Loucy (cell line): Measurements from ENCODE around the gene MYOZ3.

Experiments used
- H2AFZ ChIP-seq: fragments of 200-600 bp; sonication (generic); 2 replicates; pipeline ENCODE4 v1.6.0; 2016; ENCODE audit warnings: antibody characterized with exemption, mild to moderate bottlenecking, low read length, moderate library complexity
- H3F3A ChIP-seq: fragments of 200-600 bp; 2 replicates; pipeline ENCODE4 v1.6.0; 2016; ENCODE audit warnings: antibody characterized with exemption, low read depth, mild to moderate bottlenecking
- H3K27me3 ChIP-seq: fragments of 200-600 bp; sonication (generic); 2 replicates; pipeline ENCODE4 v1.6.1; 2014; ENCODE audit warnings: low read length, mild to moderate bottlenecking; ENCODE audit not compliant: insufficient read depth, poor library complexity, severe bottlenecking
- H3K36me3 ChIP-seq: fragments of 200-600 bp; sonication (generic); 2 replicates; pipeline ENCODE4 v1.6.1; 2016; ENCODE audit warnings: low read length; ENCODE audit not compliant: insufficient read depth
- H3K4me1 ChIP-seq: fragments of 200-600 bp; sonication (generic); 2 replicates; pipeline ENCODE4 v1.5.1; 2014; ENCODE audit warnings: low read length, mild to moderate bottlenecking; ENCODE audit not compliant: insufficient read depth, poor library complexity, severe bottlenecking
- H3K4me2 ChIP-seq: fragments of 200-600 bp; sonication (generic); 2 replicates; pipeline ENCODE4 v1.6.0; 2014; ENCODE audit warnings: antibody characterized with exemption, low read length, low read depth, mild to moderate bottlenecking; ENCODE audit not compliant: poor library complexity, severe bottlenecking
- H3K4me3 ChIP-seq: fragments of 200-600 bp; sonication (generic); 2 replicates; pipeline ENCODE4 v1.5.1; 2014; ENCODE audit warnings: low read length, mild to moderate bottlenecking, mixed read lengths; ENCODE audit not compliant: poor library complexity, severe bottlenecking
- H3K79me2 ChIP-seq: fragments of 200-600 bp; sonication (generic); 2 replicates; pipeline ENCODE4 v1.6.1; 2014; ENCODE audit warnings: low read length; ENCODE audit not compliant: insufficient read depth
- H3K9ac ChIP-seq: fragments of 200-600 bp; sonication (generic); 2 replicates; pipeline ENCODE4 v1.6.0; 2014; ENCODE audit warnings: mild to moderate bottlenecking, low read depth, low read length, moderate library complexity; ENCODE audit not compliant: poor library complexity, severe bottlenecking
- H3K9me2 ChIP-seq: fragments of 200-600 bp; sonication (generic); replicated peaks from 2 replicates; pipeline ENCODE4 v1.6.1; 2016; ENCODE audit warnings: low read depth, low read length, mixed read lengths
- H3K9me3 ChIP-seq: fragments of 200-600 bp; sonication (generic); 2 replicates; pipeline ENCODE4 v1.6.1; 2014; ENCODE audit warnings: mild to moderate bottlenecking, antibody characterized with exemption, low read length, low read depth; ENCODE audit not compliant: insufficient read depth
- H4K20me1 ChIP-seq: fragments of 200-600 bp; sonication (generic); 2 replicates; pipeline ENCODE4 v1.6.0; 2014; ENCODE audit warnings: antibody characterized with exemption, low read length, mild to moderate bottlenecking; ENCODE audit not compliant: insufficient read depth, poor library complexity, severe bottlenecking
- EZH2phosphoT487 ChIP-seq: fragments of 200-600 bp; IDR thresholded peaks from 2 replicates; pipeline ENCODE4 v1.6.1; 2018; ENCODE audit warnings: antibody characterized with exemption, mild to moderate bottlenecking, moderate library complexity, borderline replicate concordance
- TF ChIP-seq, protein P1 (sequence below): fragments of 200-600 bp; sonication (generic); conservative IDR thresholded peaks from 2 replicates; pipeline ENCODE4 v1.5.1; 2014; ENCODE audit warnings: mild to moderate bottlenecking, antibody characterized with exemption, low read length

Gene MYOZ3

DNA sequence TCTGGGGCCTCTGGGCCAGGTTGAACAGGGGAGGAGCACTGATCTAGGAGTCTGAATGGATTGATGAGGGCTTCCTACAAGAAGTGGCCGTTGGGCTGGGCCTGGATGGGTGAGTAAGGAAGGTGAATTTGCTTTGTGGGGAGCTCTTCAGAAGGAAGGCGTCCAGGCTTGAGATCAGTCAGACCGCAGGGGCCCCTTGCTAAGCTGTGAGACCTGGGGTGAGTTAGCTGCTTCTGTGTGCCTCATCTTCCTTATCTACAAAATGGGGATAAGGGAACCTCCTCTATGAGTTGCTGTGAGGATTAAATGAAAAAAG lies 21.7 kb upstream of the MYOZ3 start:
- no peaks in the 10 kb centered on the region for H3K9me3 ChIP-seq
- H3K79me2 ChIP-seq: no peaks in the 10 kb centered on the region
- H4K20me1 ChIP-seq: no peaks in the 10 kb centered on the region
- TF ChIP-seq, protein P1, sequence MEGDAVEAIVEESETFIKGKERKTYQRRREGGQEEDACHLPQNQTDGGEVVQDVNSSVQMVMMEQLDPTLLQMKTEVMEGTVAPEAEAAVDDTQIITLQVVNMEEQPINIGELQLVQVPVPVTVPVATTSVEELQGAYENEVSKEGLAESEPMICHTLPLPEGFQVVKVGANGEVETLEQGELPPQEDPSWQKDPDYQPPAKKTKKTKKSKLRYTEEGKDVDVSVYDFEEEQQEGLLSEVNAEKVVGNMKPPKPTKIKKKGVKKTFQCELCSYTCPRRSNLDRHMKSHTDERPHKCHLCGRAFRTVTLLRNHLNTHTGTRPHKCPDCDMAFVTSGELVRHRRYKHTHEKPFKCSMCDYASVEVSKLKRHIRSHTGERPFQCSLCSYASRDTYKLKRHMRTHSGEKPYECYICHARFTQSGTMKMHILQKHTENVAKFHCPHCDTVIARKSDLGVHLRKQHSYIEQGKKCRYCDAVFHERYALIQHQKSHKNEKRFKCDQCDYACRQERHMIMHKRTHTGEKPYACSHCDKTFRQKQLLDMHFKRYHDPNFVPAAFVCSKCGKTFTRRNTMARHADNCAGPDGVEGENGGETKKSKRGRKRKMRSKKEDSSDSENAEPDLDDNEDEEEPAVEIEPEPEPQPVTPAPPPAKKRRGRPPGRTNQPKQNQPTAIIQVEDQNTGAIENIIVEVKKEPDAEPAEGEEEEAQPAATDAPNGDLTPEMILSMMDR: no peak
- TF ChIP-seq EZH2phosphoT487: no peak
- no peak overlapping the region for H3K9ac ChIP-seq
- no peaks in the 10 kb centered on the region for H3K4me1 ChIP-seq
- no peak overlapping the region for H2AFZ ChIP-seq
- H3K4me2 ChIP-seq: no peak overlapping the region
- no peaks in the 10 kb centered on the region for H3K36me3 ChIP-seq
- H3K27me3 ChIP-seq: no peaks in the 10 kb centered on the region
- no peak overlapping the region for H3K4me3 ChIP-seq
- H3F3A ChIP-seq: no peaks in the 10 kb centered on the region
- H3K9me2 ChIP-seq: no peaks in the 10 kb centered on the region

DNA sequence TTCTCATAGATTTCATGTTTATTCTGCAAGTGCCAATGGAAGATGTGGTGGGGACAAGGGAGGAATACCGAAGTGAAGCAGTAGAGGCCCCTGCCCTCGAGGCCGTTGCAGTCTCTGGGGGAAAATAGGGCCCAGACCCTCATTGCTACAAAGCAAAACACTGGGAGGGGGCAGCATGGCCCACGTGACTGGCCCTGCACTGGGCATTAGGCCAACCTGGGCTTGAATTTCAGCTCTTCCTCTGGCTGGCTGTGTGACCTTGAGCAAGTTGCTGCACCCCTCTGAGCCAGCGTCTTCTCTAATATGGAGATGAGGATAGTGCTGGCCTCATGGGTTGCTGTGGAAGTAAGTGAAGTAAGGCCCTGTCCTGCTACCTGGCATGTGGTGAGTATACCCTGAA lies 21.3 kb upstream of the MYOZ3 start:
- Histone ChIP-seq H2AFZ (no peak overlapping the region), H3K9me2 (no peaks in the 10 kb centered on the region), H3K9me3 (no peaks in the 10 kb centered on the region), H3F3A (no peaks in the 10 kb centered on the region), H3K27me3 (no peaks in the 10 kb centered on the region), H3K9ac (no peak overlapping the region), H3K36me3 (no peaks in the 10 kb centered on the region), H3K4me3 (no peak overlapping the region), H3K79me2 (no peaks in the 10 kb centered on the region), H4K20me1 (no peaks in the 10 kb centered on the region), H3K4me2 (no peak overlapping the region), H3K4me1 (no peaks in the 10 kb centered on the region)
- TF ChIP-seq, protein P1: no peak
- no peak for TF ChIP-seq EZH2phosphoT487

DNA sequence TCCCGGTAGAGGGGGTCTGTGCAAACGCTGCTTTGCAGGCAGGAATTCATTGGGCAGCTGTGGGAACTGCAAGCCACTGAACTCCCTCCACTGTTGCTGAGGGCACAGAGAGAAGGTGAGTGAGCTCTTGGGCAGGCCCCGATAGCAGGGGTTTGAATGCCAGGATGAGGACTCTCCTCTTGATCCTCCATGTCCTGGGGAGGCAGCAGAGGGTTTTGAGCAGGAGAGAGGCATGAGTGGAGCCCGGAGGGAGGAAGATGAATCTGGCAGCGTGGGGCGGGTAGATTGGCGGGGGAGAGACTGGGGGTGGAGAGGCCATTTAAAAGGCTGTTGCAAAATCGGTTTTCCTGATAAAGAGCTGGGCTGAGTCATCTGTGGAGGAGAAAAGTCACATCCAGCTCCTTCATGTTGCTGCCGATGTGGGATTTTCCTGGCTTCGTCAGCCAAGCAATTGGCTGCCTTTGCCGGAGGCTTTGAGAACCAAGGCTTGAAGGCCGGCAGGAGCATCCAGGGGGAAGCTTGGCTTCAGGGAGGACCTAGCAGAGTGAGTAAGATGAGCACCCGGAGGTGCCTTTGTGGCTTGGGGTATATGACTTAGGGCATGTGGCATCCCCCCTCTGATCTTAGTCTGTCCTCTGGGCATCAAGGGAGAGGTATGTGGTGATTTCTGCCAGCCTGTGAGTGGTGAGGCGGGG lies 20.6 kb upstream of the MYOZ3 start, which contains the start of gene SYNPO:
SYNPO (plus strand) TSS at position 350 of the 695 bp plus-strand sequence. CDS start 7,616 bp downstream, outside the sequence.
- no peak within 1 kb of the TSS for H3K9ac ChIP-seq
- H3K9me3 ChIP-seq: no peaks in the 10 kb centered on the region
- H3K4me2 ChIP-seq: no peak within 1 kb of the TSS
- H3K36me3 ChIP-seq: no peaks in the 10 kb centered on the region
- no peak within 1 kb of the TSS for H2AFZ ChIP-seq
- H4K20me1 ChIP-seq: no peaks in the 10 kb centered on the region
- H3F3A ChIP-seq: no peaks in the 10 kb centered on the region
- no peaks in the 10 kb centered on the region for H3K4me1 ChIP-seq
- no peak within 1 kb of the TSS for H3K4me3 ChIP-seq
- H3K79me2 ChIP-seq: no peaks in the 10 kb centered on the region
- no peaks in the 10 kb centered on the region for H3K9me2 ChIP-seq
- TF ChIP-seq, protein P1: no peak
- TF ChIP-seq EZH2phosphoT487: no peak
- H3K27me3 ChIP-seq: no peaks in the 10 kb centered on the region
